Gastroesophageal sphincter (tissue), 3 donors: Measurements from ENCODE around the gene SVBP.

Experiments used
- POLR2AphosphoS5 ChIP-seq: sonication (generic); formaldehyde crosslinking; IDR thresholded peaks from one replicate; pipeline ENCODE4 v1.6.1; 2017; ENCODE audit warnings: antibody characterized with exemption
- TF ChIP-seq, protein P1 (sequence below), 4 experiments: fragments of 200-600 bp in 2 of 4; fragments of 450-650 bp in 2 of 4; sonication (generic) in 1 of 4; IDR thresholded peaks; one replicate each; pipeline ENCODE4 v1.5.1; 2017 to 2019; ENCODE audit warnings: antibody characterized with exemption in 4 of 4, mild to moderate bottlenecking in 2 of 4, moderate library complexity in 2 of 4

DNA sequence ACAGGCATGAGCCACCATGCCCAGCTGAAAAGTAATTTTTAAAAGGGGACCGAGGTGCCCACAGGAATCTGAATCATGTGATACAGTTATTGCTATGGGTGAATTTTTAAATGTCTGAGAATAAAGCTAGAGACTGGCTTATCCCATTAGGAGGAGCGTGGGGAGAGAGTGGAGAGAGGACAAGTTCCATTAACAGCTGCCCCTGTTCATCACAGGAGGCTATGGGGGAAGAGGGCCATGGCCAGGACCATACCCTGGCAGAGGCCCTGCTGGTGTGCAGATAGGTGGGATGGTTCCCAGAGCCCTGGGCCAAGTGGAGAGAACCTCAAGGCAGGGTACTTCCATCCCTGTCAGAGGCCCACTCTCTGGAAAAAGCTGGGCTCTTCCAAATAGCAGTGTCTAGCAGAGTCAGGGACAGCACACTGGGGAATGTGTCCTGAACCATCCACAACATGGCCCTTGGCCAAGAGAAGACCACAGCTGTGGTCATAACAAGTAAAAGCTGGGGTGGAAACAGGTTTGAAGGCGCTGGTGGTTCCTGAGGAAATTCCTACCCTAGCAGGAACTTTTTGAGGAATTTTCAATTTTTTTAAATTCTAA, 15.5 kb upstream of the SVBP start:
- TF ChIP-seq POLR2AphosphoS5 = no peak
- TF ChIP-seq, protein P1, sequence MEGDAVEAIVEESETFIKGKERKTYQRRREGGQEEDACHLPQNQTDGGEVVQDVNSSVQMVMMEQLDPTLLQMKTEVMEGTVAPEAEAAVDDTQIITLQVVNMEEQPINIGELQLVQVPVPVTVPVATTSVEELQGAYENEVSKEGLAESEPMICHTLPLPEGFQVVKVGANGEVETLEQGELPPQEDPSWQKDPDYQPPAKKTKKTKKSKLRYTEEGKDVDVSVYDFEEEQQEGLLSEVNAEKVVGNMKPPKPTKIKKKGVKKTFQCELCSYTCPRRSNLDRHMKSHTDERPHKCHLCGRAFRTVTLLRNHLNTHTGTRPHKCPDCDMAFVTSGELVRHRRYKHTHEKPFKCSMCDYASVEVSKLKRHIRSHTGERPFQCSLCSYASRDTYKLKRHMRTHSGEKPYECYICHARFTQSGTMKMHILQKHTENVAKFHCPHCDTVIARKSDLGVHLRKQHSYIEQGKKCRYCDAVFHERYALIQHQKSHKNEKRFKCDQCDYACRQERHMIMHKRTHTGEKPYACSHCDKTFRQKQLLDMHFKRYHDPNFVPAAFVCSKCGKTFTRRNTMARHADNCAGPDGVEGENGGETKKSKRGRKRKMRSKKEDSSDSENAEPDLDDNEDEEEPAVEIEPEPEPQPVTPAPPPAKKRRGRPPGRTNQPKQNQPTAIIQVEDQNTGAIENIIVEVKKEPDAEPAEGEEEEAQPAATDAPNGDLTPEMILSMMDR (IDR thresholded peaks at IDR 0.05) = no peak
